ENCODE data around the gene GAB1. TPM values are rescaled to one million over a fixed set of nuclear protein-coding genes. Genes with fewer than 3 reads are reported as not detected.

GAB1 gene
- total RNA-seq, 2 donors from 2014 or later = 0.32 to 0.48 TPM

DNA sequence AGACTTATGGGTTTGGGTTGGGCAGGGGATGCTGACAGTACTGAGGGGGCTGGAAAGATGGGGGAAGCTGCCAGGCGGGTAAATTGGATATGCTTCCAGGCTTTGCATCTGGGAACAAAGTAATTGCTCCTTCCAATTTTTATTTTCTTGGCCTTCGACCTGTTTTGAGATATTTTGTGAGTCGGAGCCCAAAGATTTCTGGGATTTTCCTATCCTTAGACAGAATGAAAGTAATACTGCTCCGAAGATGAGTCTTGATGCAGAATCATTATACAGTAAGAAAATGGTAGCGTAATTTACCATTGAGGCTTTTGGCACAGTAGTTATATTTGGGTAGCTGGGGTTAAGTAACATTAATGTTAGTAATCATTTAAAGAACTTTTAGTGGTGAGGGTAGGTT lies 178.2 kb downstream of the GAB1 start:
- Mint-ChIP-seq H3K27me3 (no peaks in the 10 kb centered on the region), H3K4me1 (peaks cover 33% of the 10 kb centered on the region), H3K4me3 (peak overlapping the region; percentile 97), H3K9me3 (no peaks in the 10 kb centered on the region), H3K36me3 (ENCODE audit: low read depth) (peaks cover 67% of the 10 kb centered on the region), H3K27ac (peak overlapping the region; percentile 99)
- ATAC-seq (replicated peaks) = no peak

- H3K4me3 Mint-ChIP-seq = peak overlapping the region; percentile 97
Measured at GRCh38 chr4:143515905-143516304, 179.2 kb downstream of the GAB1 start.

GRCh38 chr4:143517764-143518163 lies 181.1 kb downstream of the GAB1 start:
- Mint-ChIP-seq H3K4me1 (peaks cover 44% of the 10 kb centered on the region), H3K9me3 (no peaks in the 10 kb centered on the region), H3K27me3 (no peaks in the 10 kb centered on the region)

More at GRCh38 chr4:143515905-143516304, 179.2 kb downstream of the GAB1 start:
- Mint-ChIP-seq H3K9me3 (no peaks in the 10 kb centered on the region), H3K4me1 (peaks cover 36% of the 10 kb centered on the region), H3K27ac (peak overlapping the region; percentile 65), H3K36me3 (ENCODE audit: low read depth) (peaks cover 77% of the 10 kb centered on the region), H3K27me3 (no peaks in the 10 kb centered on the region)
- ATAC-seq (replicated peaks) = no peak

More at GRCh38 chr4:143517764-143518163, 181.1 kb downstream of the GAB1 start:
- ATAC-seq (replicated peaks) = no peak
- peak overlapping the region; percentile 97 for H3K4me3 Mint-ChIP-seq
- peaks cover 95% of the 10 kb centered on the region for H3K36me3 Mint-ChIP-seq (ENCODE audit: low read depth)
- no peak overlapping the region for H3K27ac Mint-ChIP-seq

Other genes starting within 250 kb of the GAB1 start
- 10 to 100 TPM; 15.1 to 22.2 TPM for gene USP38, start 152.0 kb upstream of the GAB1 start, total RNA-seq
- gene SMARCA5, start 176.8 kb downstream of the GAB1 start, total RNA-seq = 10 to 100 TPM; 45.4 to 55.1 TPM

All from activated T-helper 17 cell treated with anti-CD3 and anti-CD28 coated beads, Interleukin-2, amount 50 U/mL, for 72 hours (primary cell).